SIG-M5 treated with dmso at 0.1 percent for 504 hours (cell line): ENCODE data around the gene ATP11B.
A peak's percentile ranks its signal among the peaks of the same experiment; 100 is the strongest.
"Not testable (repeated sequence)": the region's sequence is repeated elsewhere in the genome, so short reads cannot be mapped to it uniquely, and the experiment has no call there.

Source experiments
- DNase-seq: peaks from one replicate; lab custom pipeline; 2025; ENCODE audit not compliant: unreplicated experiment; lab: John Stamatoyannopoulos, UW

The ATP11B gene

GRCh38 chr3:182824957-182825356, 31.7 kb downstream of the ATP11B start:
- DNase-seq: no peak

GRCh38 chr3:182829761-182830405, 36.6 kb downstream of the ATP11B start:
- DNase-seq: no peak

GRCh38 chr3:182837855-182838454, 44.7 kb downstream of the ATP11B start:
- DNase-seq: peak; percentile 31

- DNase-seq: no peak
These were observed 50.2 kb downstream of the ATP11B start for GRCh38 chr3:182843478-182843877.

- DNase-seq: no peak
These were observed 55.6 kb downstream of the ATP11B start for GRCh38 chr3:182848906-182849305.

GRCh38 chr3:182855076-182855475, 61.8 kb downstream of the ATP11B start:
- DNase-seq: no peak

- no peak for DNase-seq
These were observed 68.0 kb downstream of the ATP11B start for GRCh38 chr3:182861348-182861747.

- no peak for DNase-seq
These were observed 69.0 kb downstream of the ATP11B start for GRCh38 chr3:182862159-182862860.

GRCh38 chr3:182869059-182869458, 75.8 kb downstream of the ATP11B start:
- no peak for DNase-seq

- DNase-seq: not testable (repeated sequence)
These were observed 77.6 kb downstream of the ATP11B start for GRCh38 chr3:182870917-182871316.

GRCh38 chr3:182879031-182879611, 85.8 kb downstream of the ATP11B start:
- no peak for DNase-seq

- DNase-seq: no peak
These were observed 93.2 kb downstream of the ATP11B start for GRCh38 chr3:182886497-182886896.

GRCh38 chr3:182889948-182890629, 96.8 kb downstream of the ATP11B start:
- no peak for DNase-seq

GRCh38 chr3:182891364-182891763, 98.1 kb downstream of the ATP11B start:
- no peak for DNase-seq

GRCh38 chr3:182892226-182892625, 98.9 kb downstream of the ATP11B start:
- DNase-seq: no peak

GRCh38 chr3:182895513-182896112, 102.3 kb downstream of the ATP11B start:
- no peak for DNase-seq

GRCh38 chr3:182896553-182896952, 103.2 kb downstream of the ATP11B start:
- DNase-seq: no peak

GRCh38 chr3:182902236-182902635, 108.9 kb downstream of the ATP11B start:
- DNase-seq: no peak

- no peak for DNase-seq
These were observed 110.9 kb downstream of the ATP11B start for GRCh38 chr3:182904164-182904563.

GRCh38 chr3:182905623-182906022, 112.3 kb downstream of the ATP11B start:
- DNase-seq: no peak

- no peak for DNase-seq
These were observed 112.7 kb downstream of the ATP11B start for GRCh38 chr3:182906036-182906435.
